Bone marrow (tissue), 2 donors: ENCODE results near the gene PPIP5K1.

Experiments
- DNase-seq, 2 donors: peaks; one replicate each; lab custom pipeline; 2025; lab: John Stamatoyannopoulos, UW

The PPIP5K1 gene

DNA sequence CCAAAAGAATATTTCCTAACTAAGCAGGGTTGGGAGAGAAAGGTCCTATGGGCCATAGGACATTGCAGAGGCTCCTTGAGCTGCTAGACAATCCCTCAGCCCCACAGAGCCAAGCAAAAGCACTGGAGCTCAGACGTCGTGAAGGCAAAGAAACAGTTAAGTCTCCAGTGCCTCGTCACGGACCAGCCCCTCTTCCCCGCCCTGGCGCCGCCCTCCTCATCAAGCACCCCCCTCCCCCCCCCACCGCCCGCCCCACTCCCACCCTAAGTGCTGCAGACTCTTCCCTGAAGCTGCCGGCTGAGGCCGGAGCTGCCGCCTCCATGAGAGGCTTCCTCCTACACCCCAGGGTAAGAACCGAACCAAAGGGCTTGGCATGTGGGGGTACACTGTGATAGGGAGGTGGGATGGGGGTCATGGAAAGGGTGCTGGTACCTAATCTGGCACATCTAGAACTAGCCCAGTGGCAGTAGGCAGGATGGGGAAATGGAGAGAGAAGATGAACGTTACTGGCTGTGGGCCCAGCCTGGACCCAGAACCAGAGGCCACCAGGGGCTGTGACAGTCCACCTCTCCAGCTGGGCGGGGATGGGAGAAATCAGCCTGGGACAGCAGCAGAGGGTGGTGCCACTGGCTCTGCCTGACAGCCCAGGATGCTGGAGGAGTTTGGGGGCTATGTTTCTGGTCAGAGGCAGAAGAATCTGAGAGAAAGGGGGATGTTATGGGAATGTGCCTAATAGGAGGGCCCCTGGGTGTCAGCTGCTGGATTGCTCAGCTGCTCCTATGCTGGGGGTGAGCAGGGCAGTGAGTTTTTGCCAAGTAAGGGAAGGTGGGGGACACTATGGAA, 72.4 kb downstream of the PPIP5K1 start, which contains the start of gene MAP1A:
Gene MAP1A, plus strand, starts transcription at position 255 of the 843 bp plus-strand sequence. CDS start 3,866 bp downstream, outside the sequence.
- DNase-seq = peak in 1 of 2 donors; percentile 54

DNA sequence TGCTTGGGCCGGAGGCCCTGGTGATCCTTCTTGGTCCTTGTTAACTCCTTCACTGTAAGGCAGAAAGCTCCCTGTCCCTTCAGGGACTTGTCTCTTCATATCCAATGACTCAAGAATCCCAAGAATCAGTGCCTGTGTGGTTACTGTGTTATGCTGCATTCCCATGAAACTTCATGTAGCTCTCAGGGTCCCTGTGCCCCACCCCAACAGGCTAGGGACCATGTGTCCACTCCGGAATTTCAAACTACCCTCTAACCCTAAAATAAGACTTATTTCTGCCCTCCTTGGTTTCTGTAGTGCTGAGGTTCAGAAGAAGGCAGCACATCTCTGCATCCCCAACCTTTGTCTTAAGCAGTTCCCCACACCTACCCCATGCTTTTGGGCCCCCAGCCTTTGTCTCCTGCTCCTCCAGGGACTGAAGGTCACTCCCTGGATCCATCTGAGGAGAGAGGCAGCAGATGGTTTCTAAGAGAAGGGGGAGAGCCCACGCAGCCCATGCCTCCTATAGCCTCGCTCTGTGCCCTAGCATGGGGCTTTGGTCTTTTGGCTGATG, 73.1 kb downstream of the PPIP5K1 start:
- DNase-seq = no peak

- DNase-seq = no peak
Measured at GRCh38 chr15:43516185-43516584, 73.8 kb downstream of the PPIP5K1 start.

DNA sequence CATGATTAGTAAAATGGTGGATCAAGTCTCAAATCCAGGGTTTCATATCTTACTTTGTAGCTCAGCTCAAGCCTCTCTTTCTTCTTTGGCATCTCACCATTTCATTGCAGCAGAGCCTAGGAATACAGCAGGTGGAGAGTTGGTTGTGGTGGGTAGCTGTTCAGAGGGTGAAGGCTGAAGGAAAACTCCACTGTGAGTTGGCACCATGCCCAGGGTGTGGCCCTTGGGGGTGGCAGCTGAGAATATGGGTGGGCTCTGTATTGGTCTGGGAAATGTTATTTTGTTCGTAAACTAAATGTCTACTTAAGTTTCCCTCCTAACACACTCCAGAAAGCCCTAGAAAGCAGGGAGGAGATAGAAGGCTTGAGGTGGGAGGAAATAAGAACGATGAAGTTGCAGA, 74.3 kb downstream of the PPIP5K1 start:
- DNase-seq = no peak

- DNase-seq = no peak
Measured at GRCh38 chr15:43514241-43515057, 75.6 kb downstream of the PPIP5K1 start.

DNA sequence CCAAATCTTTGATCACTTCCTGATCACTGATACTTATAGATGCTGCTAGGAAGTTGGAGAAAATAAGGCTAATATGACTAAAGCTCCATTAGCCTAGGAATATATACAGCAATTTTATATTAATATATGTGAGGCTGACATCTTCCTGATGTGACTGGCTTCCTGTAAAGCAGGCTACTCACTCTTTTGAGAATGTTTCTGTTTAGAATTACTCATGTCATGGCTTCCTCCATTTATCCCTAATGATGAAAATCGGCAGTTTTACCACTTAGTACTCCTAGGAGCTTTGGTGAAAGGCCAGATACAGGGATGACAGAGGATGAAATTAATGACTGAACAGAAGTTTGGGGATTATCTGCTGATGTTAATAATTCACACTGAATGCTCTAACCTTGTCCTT, 76.5 kb downstream of the PPIP5K1 start:
- no peak for DNase-seq

DNA sequence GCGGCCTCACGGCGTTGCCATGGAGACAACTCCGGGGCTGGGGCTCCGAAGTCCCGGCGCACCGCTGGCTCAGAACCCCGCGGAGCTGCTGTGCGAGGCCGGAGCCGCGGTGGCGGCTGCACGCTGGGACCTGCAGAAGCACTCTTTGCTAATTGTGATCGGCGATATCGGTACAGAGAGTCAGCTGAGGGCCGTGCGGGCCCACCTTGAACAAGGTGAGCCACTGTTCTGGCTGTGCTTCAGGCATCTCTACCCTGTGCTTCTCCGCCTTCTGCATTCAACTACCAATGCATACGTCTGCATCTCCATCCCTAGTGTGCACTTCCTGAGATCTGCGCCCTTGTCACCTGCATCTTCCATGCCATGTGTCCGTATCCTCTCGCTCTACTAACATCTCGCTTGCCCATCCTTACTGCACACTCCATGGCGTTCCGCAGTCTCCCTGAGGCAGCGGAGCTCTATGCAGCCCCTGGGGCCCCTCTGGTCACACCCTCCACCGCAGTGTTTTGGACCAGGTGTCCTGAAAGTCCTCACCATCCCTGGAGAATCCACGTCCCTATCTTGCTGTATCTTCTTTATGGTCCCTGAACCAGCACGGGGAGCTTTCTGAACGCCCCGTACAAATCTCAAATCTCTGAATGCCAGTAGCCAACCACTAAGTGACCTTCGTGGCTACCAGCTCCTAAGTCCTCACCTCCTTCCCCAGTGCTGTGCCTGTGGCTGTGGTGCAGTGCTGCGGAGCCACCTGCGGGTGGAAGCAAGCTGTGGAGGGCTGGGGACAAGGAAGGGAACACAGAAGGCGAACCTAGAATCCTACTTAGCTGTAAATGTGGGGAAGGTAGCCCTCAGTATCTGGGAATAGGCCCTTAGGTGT, 78.8 kb downstream of the PPIP5K1 start:
- no peak for DNase-seq

- peak; percentile 82 to 92 for DNase-seq
Measured at GRCh38 chr15:43510200-43511011, 79.6 kb downstream of the PPIP5K1 start.

DNA sequence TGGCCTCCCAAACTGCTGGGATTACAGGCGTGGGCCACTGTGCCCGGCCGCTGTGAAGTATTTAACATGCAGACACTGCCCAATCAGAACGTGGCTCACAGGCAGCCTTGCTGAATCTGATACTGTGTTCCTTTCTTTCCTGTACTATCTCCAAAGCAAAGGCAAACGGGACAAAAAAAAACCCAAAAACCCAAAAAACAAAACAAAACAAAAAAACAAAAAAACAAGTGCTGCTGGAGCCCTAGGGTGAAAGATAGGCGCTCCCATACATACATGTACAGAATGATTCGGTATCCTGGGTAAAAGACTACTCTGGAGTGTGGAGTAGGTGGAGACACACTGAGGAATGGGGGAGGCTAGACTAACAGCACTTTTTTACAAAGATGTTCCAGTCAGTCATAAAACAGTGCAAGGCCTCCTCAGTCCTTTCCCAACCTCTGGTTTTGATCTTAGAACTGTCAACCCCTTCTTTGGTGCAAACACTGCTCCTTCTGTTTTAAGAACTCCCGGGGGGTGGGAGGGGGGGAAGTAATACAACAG, 80.3 kb downstream of the PPIP5K1 start:
- no peak for DNase-seq

GRCh38 chr15:43508991-43509659, 80.9 kb downstream of the PPIP5K1 start:
- no peak for DNase-seq

DNA sequence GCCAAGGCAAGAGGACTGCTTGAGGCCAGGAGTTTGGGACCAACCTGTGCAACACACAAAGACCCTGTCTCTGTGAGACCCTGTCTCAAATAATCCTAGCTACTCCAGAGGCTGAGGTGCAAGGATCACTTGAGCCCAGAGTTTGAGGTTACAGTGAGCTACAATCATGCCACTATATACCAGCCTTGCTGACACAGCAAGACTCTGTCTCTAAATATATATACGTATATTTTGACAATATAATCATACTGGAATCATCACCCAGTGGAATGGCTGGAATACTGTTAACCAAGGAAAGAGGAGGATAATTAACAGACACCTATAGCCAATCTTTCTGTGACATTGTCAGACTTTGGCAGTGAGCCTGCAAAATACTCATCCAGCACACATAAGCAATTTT, 81.6 kb downstream of the PPIP5K1 start:
- no peak for DNase-seq

- no peak for DNase-seq
Measured at GRCh38 chr15:43505738-43506137, 84.3 kb downstream of the PPIP5K1 start.

DNA sequence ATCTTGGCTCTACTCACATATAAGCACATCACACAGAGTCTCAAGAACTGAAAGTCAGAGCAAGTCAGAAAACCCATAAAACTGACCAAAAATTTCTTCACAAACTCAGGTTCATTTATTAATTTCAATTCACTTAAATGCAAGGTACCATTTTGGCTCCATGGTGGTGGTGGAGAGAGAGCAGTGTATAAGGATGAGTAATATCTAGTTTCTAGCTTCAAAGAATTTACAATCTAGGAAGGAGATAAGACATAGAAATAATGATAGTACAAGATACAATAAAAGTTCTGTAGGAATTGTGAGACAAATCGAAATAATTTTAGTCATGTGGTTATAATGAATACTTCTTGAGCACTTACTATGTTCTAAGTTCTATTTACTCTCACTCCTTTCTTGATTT, 90.4 kb downstream of the PPIP5K1 start:
- DNase-seq = no peak

DNA sequence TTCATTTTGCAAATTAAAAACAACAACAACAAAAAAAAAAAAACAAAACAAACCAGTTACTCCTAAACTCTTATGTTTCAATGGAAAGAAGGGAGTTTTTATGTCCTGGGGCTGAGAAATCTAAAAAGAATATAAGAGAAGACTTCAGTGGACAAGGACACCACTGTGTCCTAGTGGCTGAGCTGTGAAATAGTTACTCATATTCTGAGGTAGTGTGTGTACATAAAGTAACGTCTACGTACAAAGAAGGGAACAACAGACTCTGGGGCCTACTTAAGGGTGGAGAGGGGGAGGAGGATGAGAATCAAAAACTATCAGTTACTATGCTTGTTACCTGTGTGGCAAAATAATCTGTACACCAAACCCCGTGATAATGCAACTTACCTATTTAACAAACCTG, 91.0 kb downstream of the PPIP5K1 start:
- DNase-seq = no peak

GRCh38 chr15:43493703-43494472, 96.1 kb downstream of the PPIP5K1 start:
- no peak for DNase-seq

DNA sequence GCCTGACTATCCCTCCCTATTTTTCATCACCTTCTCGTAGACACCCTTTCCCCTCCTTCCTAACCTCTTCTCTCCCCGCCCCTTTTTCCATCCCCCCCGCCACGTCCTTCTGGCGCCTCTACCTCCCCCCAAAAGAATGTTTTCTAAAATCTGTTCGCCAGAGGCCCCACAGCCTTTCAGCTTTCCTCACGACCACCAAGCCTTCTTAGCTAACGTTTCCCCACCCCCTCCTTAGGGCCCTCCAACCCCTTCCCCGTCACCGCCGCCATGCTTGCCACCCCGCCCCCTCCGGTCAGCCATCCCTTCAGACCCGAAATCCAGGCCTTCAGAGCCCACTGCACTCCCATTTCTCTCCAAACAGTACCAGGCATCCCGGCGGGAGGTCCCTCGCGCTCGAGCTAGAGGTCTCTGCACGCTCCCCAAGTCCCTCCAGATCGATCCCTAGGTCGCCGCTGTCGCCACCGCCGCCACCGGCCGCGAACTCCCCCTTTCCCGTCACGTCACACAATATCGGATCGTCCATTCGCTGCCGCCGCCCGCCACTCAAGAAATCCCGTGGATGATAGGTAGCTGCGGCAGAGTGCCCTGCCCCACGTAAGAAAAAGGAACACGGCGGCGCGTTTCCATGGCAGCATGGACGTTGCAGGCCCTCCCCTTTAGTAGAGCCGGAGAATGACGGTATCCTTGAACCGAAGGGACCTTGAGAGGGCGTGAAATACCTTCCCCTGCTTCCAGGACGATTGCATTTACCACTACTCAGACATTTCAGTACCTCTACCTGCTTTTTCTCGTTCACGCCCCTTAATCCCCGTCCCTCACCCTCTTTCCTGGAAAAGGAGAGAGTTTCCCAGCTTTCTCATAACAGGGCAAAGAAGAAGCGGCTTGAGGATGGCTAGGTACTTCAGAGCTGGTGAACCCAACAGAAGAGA, 97.1 kb downstream of the PPIP5K1 start, which contains the start of gene TP53BP1:
Gene TP53BP1, minus strand, starts transcription at position 484 of the 929 bp plus-strand sequence. Its CDS starts 113 bp downstream, at position 371.
- DNase-seq = peak; percentile 79 to 90

GRCh38 chr15:43492266-43492665, 97.7 kb downstream of the PPIP5K1 start:
- DNase-seq = no peak

DNA sequence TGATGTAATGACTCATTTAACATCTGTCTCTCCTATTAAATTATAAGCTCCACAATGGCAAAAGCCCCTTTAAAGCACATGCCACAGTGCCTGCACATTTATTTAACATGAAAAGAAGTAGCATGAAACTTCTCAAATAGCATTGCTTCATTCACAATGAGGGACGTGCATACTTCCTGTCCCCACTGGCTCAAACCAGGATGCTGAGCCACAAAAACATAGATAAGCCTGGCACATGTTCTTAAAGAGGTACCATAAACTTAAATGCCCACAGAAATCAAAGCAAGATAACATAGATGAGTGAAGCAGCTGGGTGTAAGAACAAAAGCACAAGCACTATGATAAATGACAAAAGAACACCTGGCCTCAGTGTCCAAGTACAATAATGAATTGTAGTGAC, 100.8 kb downstream of the PPIP5K1 start:
- no peak for DNase-seq
